Measurements from ENCODE around the gene CCDC86. TPM values are rescaled to one million over a fixed set of nuclear protein-coding genes. Genes with fewer than 3 reads are reported as not detected.

CCDC86 gene
- total and polyA plus RNA-seq, 9 of the 15 experiments (the other 6 are each of a cell fraction or from before 2014, with no cell fraction given), result 4.6 to 102 (median 25.2) TPM

DNA sequence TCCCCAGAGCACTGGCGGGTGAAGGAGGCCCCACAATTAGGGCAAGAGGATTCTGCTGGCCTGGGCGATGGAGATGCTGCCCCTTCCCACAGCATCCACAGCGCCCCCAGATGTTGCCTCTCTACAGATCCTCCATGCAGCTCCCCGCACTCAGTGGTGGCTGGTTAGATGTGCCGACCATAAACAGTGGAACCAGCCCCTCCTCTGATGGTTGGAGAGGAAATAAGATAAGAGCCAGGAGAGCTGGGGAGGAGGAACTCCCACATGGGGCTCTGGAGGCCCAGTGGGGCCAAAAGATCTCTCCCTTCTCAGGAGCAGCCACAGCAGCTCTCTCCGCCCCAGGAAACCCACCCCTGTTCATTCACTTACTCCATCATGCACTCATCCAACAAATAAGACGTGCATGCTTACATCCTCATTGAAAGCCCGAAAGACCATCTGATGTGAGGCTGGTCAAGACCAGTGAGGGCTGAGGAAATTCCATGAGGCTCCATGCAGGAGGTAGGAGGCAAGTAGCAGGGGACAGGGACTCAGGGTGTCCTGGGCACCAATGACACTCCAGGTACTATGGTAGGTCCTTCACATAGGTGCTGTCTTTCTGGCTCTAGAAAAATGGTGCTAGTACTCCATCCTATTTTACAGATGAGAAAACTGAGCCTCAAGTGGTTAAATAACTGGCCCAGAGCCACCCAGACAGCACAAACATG, 12.4 kb downstream of the CCDC86 start (continued):
- TF ChIP-seq RAD21 (CRISPR knock-in tag; conservative IDR thresholded peaks at IDR 0.05 in 1 of 2, IDR thresholded peaks at IDR 0.05 in 1 of 2), result peak in 1 of 2 experiments; percentile 36; a peak in 2 of 4 replicates
- TF ChIP-seq E2F3 (CRISPR knock-in tag; IDR thresholded peaks at IDR 0.05), result 0 out of 2 replicates have a peak, but pooled peaks have one; percentile 20
- TF ChIP-seq ESRRA (IDR thresholded peaks at IDR 0.05; ENCODE audit: borderline replicate concordance, low read depth), result peak; percentile 49; the same call in 1 of the 2 replicates
- no peak for TF ChIP-seq STAG1 (CRISPR knock-in tag; IDR thresholded peaks at IDR 0.05; ENCODE audit: borderline replicate concordance)
- peak; percentile 86 for TF ChIP-seq RBM25 (IDR thresholded peaks at IDR 0.05; ENCODE audit: low read depth, low read length, severe bottlenecking)
- TF ChIP-seq SMARCA4 (IDR thresholded peaks at IDR 0.05), result peak; percentile 78
- peak; percentile 72; the same call in 1 of the 2 replicates for TF ChIP-seq GATAD2A (IDR thresholded peaks at IDR 0.05)
- no peak for TF ChIP-seq FOXP1 (CRISPR knock-in tag; IDR thresholded peaks at IDR 0.05)

DNA sequence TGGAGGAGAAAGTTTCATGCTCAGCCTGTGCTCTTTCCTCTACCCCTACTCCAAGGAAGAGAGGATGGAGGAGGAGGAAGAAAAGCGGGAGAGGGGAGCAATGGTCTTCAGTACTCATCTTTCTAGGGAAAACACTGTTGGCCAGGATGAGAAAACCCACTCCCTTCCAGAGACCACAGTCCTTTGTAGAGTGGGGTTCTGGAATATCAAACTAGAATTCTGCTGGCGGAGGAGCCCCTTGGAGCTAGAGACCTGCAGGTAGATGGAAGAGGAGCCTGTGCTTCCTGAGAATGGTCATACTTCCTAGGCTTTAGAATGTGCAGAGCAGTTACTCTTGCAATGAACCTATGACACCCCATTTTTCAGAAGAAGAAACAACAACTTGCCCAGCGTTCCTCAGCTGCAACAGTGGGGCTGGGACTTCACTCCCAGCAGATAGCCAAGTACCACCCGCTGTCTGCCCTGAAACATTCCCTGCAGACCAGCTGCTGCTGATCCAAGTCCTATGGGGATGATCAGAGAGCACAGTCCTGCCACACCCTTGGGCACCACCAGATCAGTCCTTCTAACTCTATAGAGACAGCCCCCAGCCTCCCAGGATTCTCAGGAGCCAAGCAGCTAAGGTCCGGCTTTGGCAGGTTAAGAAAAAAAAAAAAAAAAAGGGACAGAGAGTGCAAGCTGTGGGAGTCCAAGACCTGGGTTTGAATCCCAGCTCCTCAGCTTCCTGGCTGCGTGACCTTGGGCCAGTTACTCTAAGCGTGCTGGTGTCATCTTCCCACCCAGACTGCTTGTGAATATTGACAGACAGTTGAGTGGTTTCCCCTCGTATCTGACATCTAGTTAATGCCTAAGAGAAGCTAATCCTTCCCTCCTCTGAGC, 13.2 kb downstream of the CCDC86 start:
- Histone ChIP-seq H4K20me1 (replicated peaks; ENCODE audit: control insufficient read depth, insufficient read depth, low read length) (no peaks in the 10 kb centered on the region), H3K27ac (ENCODE audit: extremely low read depth, low read depth, low read length) (peak overlapping the region; percentile 68), H2AFZ (ENCODE audit: low read depth, low read length) (peak overlapping the region; percentile 81), H3K4me1 (replicated peaks in 1 of 2; ENCODE audit: control insufficient read depth in 2 of 2, insufficient read depth in 2 of 2, low read length in 2 of 2) (peaks cover 38 to 49% of the 10 kb centered on the region in 2 experiments), H3K27me3 (ENCODE audit: control insufficient read depth in 2 of 2, insufficient read depth in 2 of 2, low read length in 2 of 2) (no peaks in the 10 kb centered on the region), H3K9ac (ENCODE audit: insufficient read depth in 1 of 2, low read depth in 2 of 2, low read length in 2 of 2) (peak overlapping the region; percentile 60 to 86), H3K79me2 (ENCODE audit: control insufficient read depth, insufficient read depth, low read length) (peaks cover 5% of the 10 kb centered on the region; the same call in 1 of the 3 replicates), H3K4me3 (peak overlapping the region; percentile 10; the same call in 1 of the 2 replicates), H3K36me3 (ENCODE audit: control insufficient read depth, insufficient read depth, low read length) (peaks cover 29% of the 10 kb centered on the region; the same call in 2 of the 3 replicates), H3K9me3 (replicated peaks; ENCODE audit: control insufficient read depth, insufficient read depth, low read depth, low read length) (no peaks in the 10 kb centered on the region), H3K4me2 (ENCODE audit: insufficient read depth, low read length) (peak overlapping the region; percentile 86), H3K9me1 (ENCODE audit: control insufficient read depth, insufficient read depth, low read length) (peaks cover 6% of the 10 kb centered on the region)
- ATAC-seq (peak; percentile 26), FAIRE-seq (peak; percentile 77), DNase-seq (ENCODE audit: extremely low read depth in 1 of 4, low spot score in 3 of 4) (peak in 3 of 4 experiments; percentile 30 to 54 (median 33))
- in situ Hi-C loops (cut with MboI) (no loop called here), intact Hi-C loops (cut with micrococcal nuclease) (no loop called here)
- POLR2A ChIA-PET, result interaction anchor here (0.5 to 2.3 kb wide), 13 partner anchors 9 to 443 kb away, joined by 3 to 7 read pairs (median 4); partner anchors contain the start of genes CCDC86 and PRPF19
- CTCF ChIA-PET (ENCODE audit: low intra/inter-chr PET ratio), result no interaction called here
- 26% methylated on average over 6 of the region's 8 CpGs for WGBS (ENCODE audit: insufficient coverage, low coverage, missing lambda C conversion rate)
- BruUV-seq (replicated peaks), result no TSS peak
- TF ChIP-seq, protein P1, sequence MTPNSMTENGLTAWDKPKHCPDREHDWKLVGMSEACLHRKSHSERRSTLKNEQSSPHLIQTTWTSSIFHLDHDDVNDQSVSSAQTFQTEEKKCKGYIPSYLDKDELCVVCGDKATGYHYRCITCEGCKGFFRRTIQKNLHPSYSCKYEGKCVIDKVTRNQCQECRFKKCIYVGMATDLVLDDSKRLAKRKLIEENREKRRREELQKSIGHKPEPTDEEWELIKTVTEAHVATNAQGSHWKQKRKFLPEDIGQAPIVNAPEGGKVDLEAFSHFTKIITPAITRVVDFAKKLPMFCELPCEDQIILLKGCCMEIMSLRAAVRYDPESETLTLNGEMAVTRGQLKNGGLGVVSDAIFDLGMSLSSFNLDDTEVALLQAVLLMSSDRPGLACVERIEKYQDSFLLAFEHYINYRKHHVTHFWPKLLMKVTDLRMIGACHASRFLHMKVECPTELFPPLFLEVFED (CRISPR knock-in tag; conservative IDR thresholded peaks at IDR 0.05), result no peak
- TF ChIP-seq HDAC1 (IDR thresholded peaks at IDR 0.05) (0 out of 4 replicates have a peak, but pooled peaks of 1 of the 2 experiments have one; percentile 24), ZNF384 (IDR thresholded peaks at IDR 0.05; ENCODE audit: low read depth, low read length) (peak; percentile 45; the same call in 1 of the 2 replicates), DIDO1 (tag; IDR thresholded peaks at IDR 0.05; ENCODE audit: low read depth) (no peak), BRD4 (IDR thresholded peaks at IDR 0.05) (no peak), GATA2 (CRISPR knock-in tag; IDR thresholded peaks at IDR 0.05) (0 out of 2 replicates have a peak, but pooled peaks have one; percentile 15), MAZ (CRISPR knock-in tag; conservative IDR thresholded peaks at IDR 0.05 in 1 of 2, IDR thresholded peaks at IDR 0.05 in 1 of 2) (no peak)
- TF ChIP-seq, protein P2, sequence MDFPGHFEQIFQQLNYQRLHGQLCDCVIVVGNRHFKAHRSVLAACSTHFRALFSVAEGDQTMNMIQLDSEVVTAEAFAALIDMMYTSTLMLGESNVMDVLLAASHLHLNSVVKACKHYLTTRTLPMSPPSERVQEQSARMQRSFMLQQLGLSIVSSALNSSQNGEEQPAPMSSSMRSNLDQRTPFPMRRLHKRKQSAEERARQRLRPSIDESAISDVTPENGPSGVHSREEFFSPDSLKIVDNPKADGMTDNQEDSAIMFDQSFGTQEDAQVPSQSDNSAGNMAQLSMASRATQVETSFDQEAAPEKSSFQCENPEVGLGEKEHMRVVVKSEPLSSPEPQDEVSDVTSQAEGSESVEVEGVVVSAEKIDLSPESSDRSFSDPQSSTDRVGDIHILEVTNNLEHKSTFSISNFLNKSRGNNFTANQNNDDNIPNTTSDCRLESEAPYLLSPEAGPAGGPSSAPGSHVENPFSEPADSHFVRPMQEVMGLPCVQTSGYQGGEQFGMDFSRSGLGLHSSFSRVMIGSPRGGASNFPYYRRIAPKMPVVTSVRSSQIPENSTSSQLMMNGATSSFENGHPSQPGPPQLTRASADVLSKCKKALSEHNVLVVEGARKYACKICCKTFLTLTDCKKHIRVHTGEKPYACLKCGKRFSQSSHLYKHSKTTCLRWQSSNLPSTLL (IDR thresholded peaks at IDR 0.05), result no peak
